Activated CD4-positive, alpha-beta T cell treated with anti-CD3 and anti-CD28 coated beads for 4 hours (primary cell): ENCODE data around the gene SMIM44.
A peak's percentile ranks its signal among the peaks of the same experiment; 100 is the strongest.

ENCODE experiments used
- DNase-seq, 2 donors: peaks; one replicate each; pipeline ENCODE4 v3.0.0-alpha.2; 2020

The SMIM44 gene

DNA sequence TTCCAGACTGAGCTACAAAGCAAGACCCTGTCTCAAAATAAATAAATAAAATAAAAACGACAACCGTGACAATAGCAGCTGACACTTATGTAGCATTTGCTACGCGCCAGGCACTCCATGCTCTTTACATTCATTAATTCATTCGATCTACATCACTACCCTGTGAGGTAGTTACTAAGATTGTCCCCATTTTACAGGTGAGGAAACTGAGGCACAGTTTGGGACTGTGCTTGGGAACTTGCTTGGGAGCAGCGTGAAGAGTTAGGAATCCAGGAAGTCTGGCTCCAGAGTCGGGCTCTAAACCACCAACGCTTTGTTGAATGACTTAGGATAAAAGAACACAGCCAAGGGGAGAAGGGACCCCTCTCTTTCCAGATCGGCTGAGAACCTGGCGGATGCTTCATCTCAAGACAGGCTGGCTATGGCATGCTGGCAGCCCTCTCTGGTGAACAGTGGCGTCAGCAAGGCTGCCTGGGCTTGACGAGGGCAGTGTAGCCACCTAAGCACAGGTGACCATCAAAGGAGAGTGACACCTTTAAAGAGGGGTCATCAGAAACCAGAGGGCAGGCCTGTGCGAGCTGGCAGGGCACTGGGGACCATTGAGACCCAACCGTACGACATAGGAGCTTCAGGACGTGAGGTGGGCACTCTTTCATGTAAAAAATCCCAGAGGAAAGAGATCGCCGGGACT is 16.6 kb upstream of the SMIM44 start:
- no peak for DNase-seq

DNA sequence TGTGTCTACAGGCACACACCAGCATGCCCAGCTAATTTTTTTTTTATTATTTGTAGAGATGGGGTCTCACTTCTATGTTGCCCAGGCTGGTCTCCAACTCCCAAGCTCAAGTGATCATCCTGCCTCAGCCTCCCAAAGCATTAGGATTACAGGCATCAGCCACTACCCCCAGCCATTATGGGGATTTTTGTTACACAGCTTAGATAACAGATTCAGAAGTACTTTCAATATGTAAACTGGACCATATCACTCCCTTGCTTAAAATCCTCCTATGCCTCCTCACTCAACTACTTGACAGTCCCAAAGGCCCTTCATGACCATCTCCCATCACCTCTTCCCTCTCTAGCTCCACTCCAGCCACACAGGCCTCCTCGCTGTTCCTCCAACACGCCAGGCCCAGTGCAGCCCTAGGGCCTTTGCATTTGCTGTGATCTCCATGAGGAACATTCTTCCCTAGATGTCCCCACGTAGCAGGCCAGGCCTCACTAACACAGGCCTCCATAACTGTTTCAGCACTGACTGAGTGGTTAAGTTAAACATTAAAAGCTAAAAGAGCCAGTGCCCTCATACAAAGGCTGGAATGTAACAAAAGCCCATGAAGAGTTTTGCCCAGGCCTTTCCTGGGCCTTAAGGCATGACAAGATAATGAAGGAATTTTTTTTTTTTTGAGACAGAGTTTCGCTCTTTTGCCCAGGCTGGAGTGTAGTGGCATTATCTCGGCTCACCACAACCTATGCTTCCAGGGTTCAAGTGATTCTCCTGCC is 14.7 kb upstream of the SMIM44 start:
- no peak for DNase-seq

DNA sequence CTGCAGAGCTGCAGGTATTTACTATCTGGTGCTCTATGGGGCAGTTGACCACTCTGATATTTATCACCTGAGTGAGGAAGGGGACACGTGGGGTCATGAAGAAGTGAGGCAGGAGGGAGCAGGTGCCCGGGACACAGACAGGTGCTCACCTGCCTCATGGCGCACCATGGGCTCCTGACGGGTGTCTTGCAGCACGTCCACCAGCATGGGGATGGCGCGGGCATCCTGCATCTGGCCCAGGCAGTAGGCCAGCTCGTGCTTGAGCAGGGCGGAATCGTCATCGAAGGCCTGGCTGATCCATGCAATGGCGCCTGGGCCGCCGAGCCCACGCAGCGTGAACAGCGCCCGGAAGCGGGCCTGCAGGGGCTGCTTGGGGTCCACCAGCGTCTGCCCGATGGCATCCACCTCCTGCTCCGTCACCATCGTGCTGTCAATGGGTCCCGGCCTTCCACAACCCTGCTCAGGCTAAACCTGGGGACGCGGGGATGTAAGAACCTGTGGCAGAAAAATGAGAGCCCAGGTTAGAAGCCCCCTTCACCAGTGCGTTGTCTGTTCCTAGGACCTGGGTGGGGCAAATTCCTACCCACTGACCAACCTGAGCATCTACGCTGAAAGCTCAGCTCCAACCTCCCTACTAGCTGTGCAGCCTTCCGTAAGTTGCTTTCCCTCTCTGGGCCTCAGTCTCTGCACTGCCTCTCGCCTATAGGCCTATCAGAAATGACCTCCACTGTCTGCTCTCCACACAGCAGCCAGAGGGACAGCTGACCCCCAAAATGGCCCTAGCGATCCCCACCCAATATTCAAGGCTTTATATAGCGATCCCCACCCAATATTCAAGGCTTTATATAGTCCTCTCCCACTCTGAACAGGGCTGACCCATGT is 13.4 kb upstream of the SMIM44 start:
- no peak for DNase-seq

DNA sequence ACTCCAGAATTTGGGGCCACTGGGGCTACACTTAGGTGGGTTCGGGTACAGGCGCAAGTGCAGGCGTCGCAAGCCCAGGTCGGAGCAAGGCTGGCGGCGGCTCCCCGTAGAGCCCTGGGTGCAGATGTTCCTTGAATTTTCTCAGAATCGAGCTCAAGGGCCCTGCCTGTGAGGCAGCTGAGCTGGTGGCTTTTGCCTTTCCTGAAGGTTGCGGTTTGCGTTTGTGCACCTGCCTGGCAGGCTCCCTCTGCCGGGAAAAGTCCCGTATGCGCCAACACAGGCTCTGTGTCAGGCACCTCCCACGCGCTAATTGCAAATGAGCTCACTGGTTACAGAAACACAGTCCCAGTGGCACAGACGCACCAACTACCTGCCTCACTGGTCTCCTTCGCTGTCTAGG is 11.3 kb upstream of the SMIM44 start:
- peak; percentile 73 to 74 for DNase-seq

DNA sequence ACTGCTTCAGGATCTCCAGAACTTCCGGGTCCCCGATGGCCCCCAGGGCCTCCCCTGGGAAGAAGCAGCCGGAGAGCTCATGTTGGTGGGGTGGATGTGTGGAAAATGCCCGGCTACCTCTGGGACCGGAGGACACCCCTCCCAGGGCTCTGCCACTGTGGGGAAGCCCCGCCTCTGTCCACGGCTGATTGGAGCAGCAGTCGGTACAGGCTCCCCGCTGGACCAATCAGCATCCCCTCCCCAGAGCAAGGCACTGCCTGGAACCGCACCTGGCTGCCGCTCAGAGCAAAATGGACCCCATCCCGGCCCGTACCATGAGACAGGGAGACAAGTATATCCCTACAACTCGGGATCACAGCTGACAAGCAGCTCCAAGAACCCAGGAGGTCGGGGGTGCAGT is 10.8 kb upstream of the SMIM44 start:
- DNase-seq, result no peak

DNA sequence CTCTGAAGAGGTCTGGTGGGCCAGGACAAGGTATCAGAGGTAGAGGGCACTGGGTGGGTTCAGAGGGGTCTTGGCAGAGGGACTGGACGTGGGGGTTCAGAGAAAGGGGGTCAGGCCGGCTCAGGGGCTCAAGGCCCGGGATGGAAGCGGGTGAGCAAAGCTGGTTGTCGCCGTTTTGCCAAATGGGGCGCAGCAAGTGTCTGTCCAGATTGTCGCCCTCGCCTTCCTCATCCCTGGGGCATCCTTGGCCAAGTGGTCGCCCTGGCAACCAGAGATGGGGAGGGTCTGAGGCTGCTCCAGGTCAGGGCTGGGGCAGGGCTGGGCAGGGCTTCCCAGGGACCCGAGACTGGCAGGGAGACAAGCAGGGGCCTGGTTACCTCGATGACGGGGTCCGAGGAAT is 10.4 kb upstream of the SMIM44 start:
- no peak for DNase-seq

DNA sequence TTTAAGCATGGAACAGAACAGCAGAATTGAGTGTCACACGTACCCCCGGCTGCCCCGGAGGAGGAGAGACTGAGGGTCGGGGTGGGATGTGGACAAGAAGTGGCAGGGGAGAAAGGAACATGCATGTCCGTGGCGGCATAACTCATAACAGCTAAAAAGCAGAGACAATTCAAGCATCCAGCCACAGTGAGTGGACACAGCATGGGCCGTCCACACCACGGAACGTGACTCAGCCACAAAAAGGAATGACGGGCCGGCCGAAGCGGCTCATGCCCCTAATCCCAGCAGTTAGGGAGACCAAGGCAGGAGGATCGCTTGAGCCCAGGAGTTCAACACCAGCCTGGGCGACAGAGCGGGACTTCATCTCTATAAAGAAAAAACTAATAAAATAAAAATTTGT is 9.7 kb upstream of the SMIM44 start:
- no peak for DNase-seq

DNA sequence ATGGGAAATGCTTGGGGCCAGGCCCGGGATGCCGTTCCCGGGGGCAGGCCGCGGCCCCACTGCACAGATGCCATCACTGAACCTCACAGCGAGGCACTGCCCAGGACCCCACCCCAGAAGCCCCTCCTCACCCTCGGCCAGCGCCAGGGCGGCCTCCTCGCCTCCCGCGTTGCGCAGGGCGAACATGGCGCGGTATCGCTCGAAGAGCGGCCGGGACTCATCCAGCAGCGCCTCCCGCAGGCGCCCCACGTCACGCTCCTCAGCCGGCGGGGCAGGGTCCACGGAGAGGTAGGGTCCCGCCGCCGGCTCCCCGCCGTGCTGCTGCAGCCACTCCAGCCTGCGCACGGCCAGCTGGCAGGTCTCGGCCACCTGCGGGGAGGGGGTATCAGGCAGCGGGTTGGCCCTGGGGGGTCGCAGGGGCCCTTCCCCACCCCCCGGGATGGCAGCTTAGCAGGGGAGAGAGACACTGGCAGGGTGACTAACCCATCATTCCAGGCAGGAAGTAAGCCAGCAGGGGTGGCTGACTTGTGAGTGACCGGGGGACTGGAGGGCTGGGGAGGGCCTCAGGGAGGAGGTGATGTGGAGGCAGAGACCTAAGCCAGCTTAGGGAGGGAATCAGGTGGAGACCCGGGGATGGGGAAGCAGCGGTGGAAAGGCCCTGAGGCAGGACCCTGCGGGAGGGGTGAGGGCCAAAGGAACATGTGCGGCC is 9.0 kb upstream of the SMIM44 start:
- DNase-seq, result no peak

DNA sequence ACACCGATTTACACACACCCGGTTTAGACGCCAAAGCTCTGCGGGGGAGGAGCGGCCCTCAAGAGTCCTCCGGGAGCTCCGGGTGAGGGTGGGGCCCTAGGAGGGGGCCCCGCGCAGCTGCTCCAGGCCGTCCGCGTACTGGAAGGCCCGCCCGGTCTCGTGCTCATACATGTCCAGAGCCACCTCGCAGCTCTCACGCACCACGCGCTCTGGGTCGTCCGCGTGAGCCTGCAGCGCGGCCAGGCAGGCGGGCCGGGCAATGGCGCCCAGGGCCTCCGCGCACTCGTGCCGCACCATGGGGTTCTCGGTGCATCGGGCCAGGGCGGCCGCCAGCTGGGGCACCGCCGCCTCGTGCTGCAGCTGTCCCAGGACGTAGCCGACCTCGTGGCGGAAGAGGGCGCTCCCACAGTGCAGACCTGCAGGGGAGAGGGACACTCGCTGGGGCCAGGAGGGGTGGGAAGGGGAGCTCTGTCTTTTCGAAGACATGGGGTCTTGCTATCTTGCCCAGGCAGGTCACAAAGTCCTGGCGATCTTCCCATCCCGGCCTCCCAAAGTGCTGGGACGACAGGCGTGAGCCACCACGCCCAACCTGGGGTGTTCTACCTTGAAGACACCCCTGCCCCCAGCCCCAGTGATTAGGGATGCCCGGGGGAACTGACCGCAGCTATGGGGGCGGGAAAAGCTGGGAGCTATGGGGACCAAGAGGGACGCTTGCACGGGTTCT is 8.3 kb upstream of the SMIM44 start:
- no peak for DNase-seq

DNA sequence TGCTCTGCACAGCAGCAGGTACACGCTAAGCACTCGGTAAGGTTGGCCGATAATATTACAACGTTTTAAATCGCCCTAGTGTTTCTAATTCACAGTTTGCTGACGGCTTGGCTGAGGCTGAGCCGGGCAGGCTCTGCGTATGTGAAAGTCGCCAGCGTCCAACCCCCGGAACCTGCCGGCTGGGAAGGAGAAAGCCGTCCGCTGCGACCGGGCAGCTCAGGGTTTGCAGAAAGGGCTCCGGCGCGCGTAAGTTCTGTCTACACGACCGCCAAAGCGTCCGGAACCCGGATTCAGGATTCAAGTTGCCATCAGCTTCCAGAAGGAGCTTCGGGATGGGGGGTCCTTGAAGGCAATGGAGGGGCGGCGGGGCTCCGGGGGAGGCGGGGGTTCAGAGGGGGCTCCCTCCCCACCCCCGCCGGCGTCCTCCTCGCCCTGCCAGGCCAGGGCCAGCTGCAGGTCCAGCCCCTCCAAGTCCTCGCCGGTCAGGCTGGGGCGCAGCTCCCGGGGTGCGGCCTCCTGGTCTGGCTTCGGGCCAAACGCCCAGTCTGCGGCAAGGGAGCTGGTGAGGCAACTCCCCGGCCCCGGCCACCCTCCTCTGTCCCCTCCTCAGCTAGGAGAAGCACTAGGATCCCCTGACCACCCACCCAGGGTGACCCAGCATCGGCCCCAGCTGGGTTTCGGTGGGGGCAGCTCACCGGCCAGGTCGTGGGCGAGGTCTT is 575 bp downstream of the SMIM44 start:
- no peak for DNase-seq

DNA sequence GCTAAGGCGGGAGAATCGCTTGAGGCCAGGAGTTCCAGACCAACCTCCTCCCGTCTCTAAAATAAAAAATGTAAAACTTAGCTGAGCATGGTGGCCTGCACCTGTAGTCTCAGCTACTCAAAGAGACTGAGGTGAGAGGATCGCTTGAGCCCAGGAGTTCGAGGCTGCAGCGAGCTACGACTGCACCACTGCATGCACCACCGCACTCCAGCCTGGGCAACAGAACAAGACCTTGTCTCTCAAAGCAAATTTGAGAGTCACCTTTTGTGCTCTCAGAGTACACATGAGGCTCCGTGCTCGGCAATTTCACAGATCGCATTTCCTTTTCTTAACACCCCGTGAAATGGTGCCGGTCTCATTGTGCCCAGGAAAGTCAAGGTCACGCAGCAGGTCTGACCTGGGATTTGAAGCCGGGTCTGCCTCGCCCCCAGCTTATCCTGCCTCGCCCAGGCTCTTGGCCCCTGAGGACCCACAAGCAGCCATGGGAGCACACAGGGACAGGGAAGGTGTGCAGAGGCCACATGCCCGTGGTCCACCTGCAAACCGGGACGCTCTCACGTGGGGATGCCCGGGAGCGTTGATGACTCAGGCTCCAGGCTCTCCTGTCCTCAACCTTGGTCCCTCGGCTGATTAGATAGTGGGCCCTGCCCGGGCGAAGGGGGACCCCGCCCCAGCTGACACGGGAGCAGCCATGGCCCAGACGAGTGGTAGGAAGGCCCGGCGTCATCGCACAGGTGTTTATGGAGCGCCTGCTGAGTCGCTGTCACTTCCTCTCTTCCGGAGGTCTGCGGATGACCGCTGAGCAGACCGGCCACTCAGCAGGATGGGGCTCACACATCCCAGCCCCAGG is 1.8 kb downstream of the SMIM44 start:
- no peak for DNase-seq

DNA sequence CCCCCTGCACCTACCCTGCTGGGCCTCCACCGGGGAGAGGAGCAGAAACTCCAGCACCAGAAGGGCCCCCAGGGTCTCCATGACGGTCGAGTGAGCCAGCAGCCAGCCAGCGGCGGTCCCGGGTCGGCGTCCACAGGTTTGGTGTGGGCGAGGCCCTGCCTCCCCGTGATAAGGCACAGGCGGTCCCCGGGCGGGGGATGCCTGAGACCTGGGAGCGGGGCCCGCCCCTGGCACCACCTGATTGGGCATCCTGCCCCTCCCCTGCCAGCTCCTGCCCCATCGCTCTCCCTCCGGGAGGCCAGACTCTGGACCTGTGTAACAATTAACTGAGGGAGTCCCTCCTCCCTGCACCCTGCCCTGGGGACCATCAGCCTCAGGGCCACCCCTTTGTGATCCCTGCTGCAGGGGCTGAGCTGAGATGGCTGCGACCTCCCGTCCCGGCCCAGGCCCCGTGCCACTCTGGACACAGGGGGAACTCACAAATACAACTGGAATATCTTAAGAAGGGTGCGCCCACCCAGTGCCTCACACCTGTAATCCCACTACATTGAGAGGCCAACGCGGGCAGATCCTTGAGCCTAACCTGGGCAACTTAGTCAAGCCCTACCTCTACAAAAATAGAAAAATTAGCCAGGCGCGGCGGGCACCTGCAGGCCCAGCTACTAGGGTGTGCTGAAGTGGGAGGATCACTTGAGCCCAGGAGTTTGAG is 2.7 kb downstream of the SMIM44 start, which contains the start of gene SMIM24:
SMIM24 (minus strand) TSS at position 143 of the 709 bp plus-strand sequence; CDS start at position 81, 62 bp downstream.
- no peak for DNase-seq

DNA sequence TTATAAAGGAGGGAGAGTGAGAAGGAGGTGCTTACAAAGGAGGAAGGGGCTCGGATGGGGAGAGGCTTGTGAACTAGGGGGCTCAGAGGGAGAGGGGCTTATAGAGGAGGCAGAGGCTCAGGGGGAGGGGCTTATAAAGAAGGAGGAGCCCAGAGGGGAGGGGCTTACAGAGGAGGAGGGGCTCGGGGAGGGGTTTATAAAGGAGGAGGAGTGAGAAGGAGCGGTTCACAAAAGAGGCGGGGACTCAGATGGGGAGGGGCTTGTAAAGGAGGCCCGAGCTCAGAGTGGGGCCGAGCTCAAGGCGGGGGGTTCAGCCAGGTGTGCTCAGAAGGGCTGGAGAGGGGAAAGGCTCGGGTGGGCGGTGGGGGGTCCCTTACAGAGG is 3.4 kb downstream of the SMIM44 start:
- no peak for DNase-seq

DNA sequence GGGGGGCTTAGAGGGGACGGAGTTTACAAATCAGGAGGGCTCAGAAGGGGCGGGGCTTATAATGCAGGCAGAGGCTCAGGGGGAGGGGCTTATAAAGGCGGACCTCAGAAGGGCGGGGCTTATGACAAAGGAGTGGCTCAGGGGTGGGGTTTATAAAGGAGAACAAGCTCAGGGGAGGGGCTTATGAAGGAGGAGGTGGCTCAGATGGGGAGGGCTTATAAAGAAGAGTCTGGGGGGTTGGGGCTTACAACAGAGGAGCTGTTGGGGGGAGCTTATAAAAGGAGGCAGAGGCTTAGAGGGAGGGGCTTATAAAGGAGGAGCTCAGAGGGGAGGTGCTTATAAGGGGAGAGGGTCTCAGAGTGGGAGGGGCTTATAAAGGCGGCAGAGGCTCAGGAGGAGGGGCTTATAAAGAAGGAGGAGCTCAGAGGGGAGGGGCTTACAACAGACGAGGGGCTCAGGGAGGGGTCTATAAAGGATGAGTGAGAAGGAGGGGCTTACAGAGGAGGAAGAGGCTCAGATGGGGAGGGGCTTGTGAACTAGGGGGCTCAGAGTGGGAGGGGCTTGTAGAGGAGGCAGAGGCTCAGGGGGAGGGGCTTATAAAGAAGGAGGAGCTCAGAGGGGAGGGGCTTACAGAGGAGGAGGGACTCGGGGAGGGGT is 3.9 kb downstream of the SMIM44 start:
- peak; percentile 20 to 26 for DNase-seq

DNA sequence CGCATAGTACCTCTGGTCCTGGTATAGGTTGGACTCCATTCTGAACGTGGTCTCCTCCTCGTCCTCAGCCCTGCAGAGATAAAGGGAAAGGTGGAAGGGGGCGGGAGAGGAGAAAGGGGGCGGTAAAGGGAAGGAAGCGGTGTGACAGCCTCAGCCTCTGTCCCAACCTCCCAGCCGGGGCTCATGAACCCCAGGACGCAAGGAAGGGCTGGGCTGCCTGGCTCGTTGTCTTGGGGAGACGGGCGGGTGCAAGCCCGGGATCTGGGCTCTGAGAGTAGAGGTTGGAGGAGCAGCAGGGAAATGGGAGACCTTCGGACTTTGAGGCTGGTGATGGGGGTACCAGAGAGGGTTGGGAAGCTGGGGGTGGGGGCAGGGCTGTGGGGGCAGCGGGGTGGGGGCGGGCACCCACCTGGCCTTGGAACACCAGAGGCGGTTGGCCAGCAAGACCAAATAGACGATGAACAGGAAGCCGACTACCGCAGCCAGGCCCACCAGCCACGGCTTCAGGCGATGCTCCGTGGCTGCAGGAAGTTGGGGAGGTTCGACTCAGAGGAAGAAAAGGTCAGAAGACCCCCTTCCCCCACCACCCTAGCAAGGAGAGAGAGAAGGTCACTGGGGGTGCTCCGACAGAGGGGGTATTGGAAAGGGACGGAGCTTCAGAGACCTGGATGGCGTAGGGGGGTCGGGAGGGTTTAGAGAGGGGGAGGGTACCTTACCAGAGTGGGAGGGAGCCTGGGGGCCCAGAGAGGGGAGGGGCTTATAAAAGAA is 4.6 kb downstream of the SMIM44 start:
- DNase-seq, result no peak

DNA sequence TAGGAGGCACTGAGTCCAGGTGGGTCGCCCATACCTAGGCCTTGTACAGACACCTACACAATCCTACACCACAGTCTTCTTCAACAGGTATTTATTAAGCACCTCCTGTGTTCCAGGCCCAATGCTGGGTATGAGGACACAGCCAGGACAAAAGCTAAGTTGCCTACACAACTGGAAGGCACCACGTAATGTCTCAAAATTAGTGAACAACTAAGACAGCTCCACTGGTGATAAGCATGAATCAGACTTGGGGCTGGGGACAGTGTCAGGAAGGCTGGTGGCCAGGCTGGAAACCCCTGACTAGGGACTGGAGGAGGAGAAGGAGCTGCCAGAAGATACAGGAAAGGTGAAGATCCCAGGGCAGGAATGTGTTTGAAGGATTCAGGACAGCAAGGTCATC is 5.3 kb downstream of the SMIM44 start:
- no peak for DNase-seq

DNA sequence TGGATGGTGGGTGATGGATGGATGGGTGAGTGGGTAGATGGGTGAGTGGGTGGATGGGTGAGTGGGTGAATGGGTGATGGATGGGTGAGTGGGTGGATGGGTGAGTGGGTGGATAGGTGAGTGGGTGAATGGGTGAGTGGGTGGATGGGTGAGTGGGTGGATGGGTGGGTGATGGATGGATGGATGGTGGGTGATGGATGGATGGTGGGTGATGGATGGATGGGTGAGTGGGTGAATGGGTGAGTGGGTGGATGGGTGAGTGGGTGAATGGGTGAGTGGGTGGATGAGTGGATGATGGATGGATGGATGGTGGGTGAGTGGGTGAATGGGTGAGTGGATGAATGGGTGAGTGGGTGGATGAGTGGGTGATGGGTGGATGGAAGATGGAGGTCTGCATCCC is 5.7 kb downstream of the SMIM44 start:
- no peak for DNase-seq

DNA sequence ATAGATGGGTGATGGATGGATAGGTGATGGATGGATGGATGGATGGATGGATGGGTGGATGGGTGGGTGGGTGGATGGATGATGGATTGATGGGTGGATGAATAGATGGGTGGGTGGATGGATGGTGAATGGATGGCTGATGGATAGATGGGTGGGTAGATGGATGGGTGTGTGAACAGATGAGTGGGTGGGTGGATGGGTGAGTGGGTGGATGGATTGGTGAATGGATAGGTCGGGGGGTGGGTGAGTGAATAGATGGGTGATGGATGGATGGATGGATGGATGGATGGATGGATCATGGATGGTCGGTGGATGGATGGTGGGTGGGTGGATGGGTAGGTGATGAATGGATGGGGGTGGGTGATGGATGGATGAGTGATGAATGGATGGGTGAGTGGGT is 6.4 kb downstream of the SMIM44 start:
- no peak for DNase-seq

DNA sequence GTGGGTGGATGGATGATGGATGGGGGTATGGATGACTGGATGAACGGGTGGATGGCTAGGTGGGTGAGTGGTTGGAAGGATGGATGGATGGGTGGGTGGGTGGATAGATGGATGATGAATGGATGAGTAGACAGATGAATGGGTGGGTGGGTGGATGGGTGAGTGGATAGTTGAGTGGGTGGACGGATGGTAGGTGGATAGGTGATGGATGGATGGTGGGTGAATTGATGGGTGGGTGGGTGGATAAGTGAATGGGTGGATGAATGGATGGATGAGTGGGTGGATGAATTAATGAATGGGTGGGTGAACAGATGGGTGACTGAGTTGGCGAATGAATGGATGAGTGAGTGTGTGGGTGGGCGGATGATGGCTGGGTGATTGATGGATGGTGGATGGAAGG is 7.8 kb downstream of the SMIM44 start:
- no peak for DNase-seq
